AG10803 (cell line): ENCODE data around the gene NDUFS2.

ENCODE experiments used
- DNase-seq: peaks from one replicate; pipeline ENCODE4 v3.0.0; 2010; ENCODE audit warnings: low read depth
- H3K4me3 ChIP-seq: 2 replicates; pipeline ENCODE4 v1.5.1; 2011; ENCODE audit warnings: mild to moderate bottlenecking, low read length, control low read depth
- CTCF ChIP-seq: conservative IDR thresholded peaks from 2 replicates; pipeline ENCODE4 v1.5.1; 2011; ENCODE audit warnings: mild to moderate bottlenecking, low read length, control low read depth, inconsistent platforms

The NDUFS2 gene

GRCh38 chr1:161201836-161202712, at the start of gene NDUFS2:
TSS of gene NDUFS2 (plus strand) at chr1:161202367. CDS start at chr1:161202386, 19 bp downstream.
- TF ChIP-seq CTCF: peak; percentile 33
- peak within 1 kb of the TSS; percentile 66 for H3K4me3 ChIP-seq
- peak; percentile 99 for DNase-seq

- no peak for TF ChIP-seq CTCF
- DNase-seq: no peak
- H3K4me3 ChIP-seq: peak overlapping the region; percentile 93
Observed at GRCh38 chr1:161153176-161153575, 49.0 kb upstream of the NDUFS2 start.

GRCh38 chr1:161153682-161154337, 48.4 kb upstream of the NDUFS2 start, which contains the start of gene UFC1:
TSS of gene UFC1 (plus strand) at chr1:161153978. CDS start at chr1:161153998, 20 bp downstream.
- no peak for TF ChIP-seq CTCF
- peak; percentile 91 for DNase-seq
- peak within 1 kb of the TSS; percentile 93 for H3K4me3 ChIP-seq

DNA sequence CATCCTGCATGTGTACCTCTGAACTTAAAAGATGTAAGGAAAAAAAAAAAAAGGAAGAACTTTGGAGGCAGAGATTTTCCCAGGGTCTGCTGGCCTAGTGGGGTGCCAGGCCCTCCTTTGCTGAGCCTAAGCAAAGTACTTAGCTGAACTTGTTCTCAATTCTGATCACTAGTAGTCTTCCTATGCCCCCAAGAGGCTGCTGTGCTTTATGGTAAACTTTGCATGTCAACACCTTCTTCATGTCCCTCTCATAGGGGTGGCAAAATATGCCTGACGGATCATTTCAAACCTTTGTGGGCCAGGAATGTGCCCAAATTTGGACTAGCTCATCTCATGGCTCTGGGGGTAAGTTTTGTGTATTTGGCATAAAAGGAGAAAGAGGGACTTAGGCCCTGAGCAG, 44.3 kb upstream of the NDUFS2 start:
- DNase-seq: no peak
- no peak overlapping the region for H3K4me3 ChIP-seq
- TF ChIP-seq CTCF: no peak

GRCh38 chr1:161158316-161159010, 43.7 kb upstream of the NDUFS2 start:
- no peak for DNase-seq
- peak overlapping the region; percentile 93 for H3K4me3 ChIP-seq
- no peak for TF ChIP-seq CTCF

DNA sequence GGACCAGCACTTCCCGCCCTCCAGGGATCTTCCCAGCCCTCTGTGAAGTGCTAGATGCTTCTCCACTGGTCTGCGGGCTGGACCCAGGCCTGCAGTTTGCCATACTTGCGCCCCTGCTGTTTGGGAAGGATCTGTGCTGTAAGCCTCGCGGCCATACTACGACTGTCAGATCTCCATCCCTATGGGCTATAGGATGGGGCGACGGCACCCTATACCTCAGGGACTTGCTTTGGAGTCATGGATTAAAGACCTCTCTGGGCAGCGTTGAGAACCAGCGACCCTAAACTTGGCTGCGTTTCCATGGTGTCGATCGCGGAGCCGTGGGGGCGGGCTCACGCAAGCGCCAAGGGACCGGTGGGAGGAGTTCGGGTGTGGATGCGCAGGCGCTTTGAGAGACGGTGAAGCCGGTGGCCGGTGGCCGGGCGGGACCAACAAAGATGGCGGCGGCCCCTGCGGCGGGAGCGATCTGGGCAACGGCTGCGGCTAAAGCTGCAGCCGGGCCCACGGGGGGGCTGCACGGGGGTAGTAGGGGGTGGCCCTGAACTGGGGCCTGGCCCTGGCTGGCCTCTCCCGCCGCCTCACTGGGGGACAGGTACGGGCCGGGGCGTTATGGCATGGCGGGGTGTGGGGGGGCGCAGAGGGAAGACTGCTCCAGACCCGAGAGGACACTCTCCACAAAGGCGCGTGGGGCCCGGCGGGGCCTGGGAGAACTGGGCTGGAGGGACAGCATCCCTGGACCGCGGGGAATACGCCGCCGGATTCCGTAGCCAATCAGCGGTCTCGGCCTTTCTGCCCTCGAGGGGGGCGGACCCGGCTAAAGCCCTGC, 42.9 kb upstream of the NDUFS2 start, which contains the start of gene USP21:
USP21 (plus strand) TSS at position 414 of the 826 bp plus-strand sequence. CDS start 1,141 bp downstream, outside the sequence.
- peak; percentile 84 for DNase-seq
- TF ChIP-seq CTCF: peak; percentile 61
- H3K4me3 ChIP-seq: peak within 1 kb of the TSS; percentile 93
